ENCODE data around the gene ANXA6.

Gene ANXA6

GRCh38 chr5:151153766-151154272 lies 3.8 kb downstream of the ANXA6 start:
- peak; percentile 81 for DNase-seq (ENCODE audit: low spot score)

DNA sequence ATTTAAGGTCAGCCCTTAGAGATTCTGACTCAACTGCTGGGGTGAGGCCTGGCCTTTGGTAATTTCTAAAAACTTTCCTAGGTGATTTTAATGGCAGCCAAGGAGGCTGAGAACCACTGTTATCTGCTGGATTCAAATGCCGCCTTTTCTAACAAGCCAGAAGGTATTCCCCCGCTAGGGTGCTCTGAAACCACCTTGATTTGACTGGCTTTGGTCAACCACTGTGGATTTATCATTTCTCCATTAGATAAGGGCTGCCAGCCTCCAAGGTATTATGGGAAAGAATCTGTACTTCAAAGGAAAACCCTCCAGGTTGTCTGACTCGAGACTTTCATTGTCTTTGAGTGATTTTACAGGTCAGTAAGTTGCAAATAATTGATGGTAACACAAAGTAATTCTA lies 4.3 kb downstream of the ANXA6 start:
- peak; percentile 48 for DNase-seq (ENCODE audit: low spot score)

- peak; percentile 91 for DNase-seq (ENCODE audit: low spot score)
These were observed 5.8 kb downstream of the ANXA6 start for GRCh38 chr5:151151793-151152192.

GRCh38 chr5:151151263-151151660 lies 6.3 kb downstream of the ANXA6 start:
- DNase-seq (ENCODE audit: low spot score), result no peak

GRCh38 chr5:151150471-151151262 lies 6.9 kb downstream of the ANXA6 start:
- DNase-seq (ENCODE audit: low spot score), result peak; percentile 87

DNA sequence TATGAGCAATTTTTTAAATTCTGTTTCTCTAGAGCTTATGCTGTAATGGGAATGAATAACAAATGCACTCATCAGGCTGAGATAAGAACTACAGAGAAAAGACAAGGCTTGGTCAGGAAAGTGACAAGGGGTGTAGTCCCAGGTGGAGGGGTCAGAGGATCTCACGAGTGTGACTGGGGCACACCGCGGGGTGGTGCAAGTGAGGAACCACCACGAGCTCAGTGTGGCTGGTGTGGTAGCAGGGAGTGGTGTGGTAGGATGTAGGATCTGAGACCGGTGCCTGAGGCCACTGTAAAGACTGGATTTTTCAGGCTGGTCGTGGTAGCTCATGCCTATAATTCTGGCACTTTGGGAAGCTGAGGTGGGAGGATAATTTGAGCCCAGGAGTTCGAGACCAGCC lies 9.0 kb downstream of the ANXA6 start:
- DNase-seq (ENCODE audit: low spot score), result no peak

GRCh38 chr5:151147033-151147432 lies 10.5 kb downstream of the ANXA6 start:
- no peak for DNase-seq (ENCODE audit: low spot score)

GRCh38 chr5:151146061-151146460 lies 11.5 kb downstream of the ANXA6 start:
- DNase-seq (ENCODE audit: low spot score), result no peak

GRCh38 chr5:151144922-151145321 lies 12.7 kb downstream of the ANXA6 start:
- no peak for DNase-seq (ENCODE audit: low spot score)

GRCh38 chr5:151144275-151144674 lies 13.3 kb downstream of the ANXA6 start:
- DNase-seq (ENCODE audit: low spot score), result no peak

DNA sequence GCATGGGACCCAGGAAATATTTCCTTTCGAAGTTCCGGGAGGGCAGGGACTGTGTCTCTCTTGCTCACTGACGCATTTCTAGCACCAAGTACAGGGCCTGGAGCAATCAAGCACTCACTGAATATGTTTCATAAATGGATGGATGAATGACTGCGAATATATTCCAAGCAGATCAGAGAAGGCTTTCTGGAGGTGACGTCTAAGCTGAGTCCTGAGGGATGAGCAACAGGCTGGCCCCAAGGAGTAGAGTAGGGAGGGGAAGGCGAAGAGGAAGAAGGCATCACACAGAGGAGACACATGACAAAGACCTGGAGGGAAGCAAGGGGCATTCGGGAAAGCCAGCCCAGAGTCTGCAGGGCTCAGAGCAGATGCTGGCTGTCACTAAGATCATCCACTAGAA lies 13.9 kb downstream of the ANXA6 start:
- no peak for DNase-seq (ENCODE audit: low spot score)

GRCh38 chr5:151142933-151143332 lies 14.6 kb downstream of the ANXA6 start:
- no peak for DNase-seq (ENCODE audit: low spot score)

GRCh38 chr5:151141535-151141934 lies 16.0 kb downstream of the ANXA6 start:
- DNase-seq (ENCODE audit: low spot score), result peak; percentile 71

- DNase-seq (ENCODE audit: low spot score), result no peak
These were observed 16.7 kb downstream of the ANXA6 start for GRCh38 chr5:151140686-151141459.

DNA sequence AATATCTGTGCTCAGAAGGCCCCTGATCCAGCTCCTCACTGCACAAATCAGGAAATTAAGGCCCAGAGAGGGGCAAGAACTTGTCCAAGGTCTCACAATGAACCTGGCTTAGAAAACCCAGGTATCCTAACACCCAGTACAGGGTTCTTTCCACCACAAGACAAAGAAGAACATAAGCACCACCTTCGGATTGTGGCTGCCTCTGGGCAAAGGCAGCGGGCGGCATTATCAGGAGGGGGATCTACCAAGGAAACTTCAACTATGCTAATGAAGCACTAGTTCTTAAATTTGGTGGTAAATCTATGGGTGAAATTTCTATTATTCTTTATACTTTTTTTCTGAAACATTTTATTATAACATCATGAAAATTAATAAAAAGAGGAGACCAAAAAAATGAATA lies 17.9 kb downstream of the ANXA6 start:
- no peak for DNase-seq (ENCODE audit: low spot score)

DNA sequence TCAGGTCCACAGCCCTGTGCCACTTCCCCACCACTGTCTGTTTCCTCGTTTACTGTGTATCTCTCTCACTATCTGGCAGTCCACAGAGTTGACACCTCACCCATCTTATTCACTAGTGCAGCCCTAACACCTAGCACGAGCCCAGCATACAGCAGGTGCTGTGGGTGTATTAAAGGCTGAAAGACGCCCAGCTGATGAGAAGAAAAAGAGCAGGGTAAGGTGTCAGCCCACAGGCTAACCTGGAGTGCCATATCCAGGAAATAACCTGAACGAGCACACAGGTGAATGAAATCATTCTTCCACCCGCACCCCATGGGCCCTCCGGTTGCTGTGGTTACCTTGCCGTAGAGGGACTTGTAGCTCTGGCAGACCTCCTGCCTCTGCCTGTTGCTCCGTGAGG lies 18.6 kb downstream of the ANXA6 start:
- no peak for DNase-seq (ENCODE audit: low spot score)

DNA sequence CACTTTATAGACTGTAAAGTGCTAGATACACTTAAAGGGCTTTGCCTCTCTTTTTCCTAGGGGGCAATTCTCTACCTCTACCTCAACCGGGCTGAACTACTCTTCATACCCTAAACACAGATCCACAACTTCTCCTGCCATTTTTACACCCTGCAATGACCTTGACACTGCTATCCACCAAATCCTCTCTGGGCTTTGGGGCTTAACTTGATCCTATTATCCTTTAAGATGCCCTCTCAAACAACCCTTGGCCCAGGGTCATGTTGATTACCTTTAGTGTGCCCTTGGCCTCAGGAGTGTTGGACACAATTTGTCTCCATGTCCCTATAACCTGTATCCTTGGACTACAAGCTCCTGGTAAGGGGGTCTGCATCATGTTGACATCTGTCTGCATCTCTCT lies 19.5 kb downstream of the ANXA6 start:
- DNase-seq (ENCODE audit: low spot score), result no peak

DNA sequence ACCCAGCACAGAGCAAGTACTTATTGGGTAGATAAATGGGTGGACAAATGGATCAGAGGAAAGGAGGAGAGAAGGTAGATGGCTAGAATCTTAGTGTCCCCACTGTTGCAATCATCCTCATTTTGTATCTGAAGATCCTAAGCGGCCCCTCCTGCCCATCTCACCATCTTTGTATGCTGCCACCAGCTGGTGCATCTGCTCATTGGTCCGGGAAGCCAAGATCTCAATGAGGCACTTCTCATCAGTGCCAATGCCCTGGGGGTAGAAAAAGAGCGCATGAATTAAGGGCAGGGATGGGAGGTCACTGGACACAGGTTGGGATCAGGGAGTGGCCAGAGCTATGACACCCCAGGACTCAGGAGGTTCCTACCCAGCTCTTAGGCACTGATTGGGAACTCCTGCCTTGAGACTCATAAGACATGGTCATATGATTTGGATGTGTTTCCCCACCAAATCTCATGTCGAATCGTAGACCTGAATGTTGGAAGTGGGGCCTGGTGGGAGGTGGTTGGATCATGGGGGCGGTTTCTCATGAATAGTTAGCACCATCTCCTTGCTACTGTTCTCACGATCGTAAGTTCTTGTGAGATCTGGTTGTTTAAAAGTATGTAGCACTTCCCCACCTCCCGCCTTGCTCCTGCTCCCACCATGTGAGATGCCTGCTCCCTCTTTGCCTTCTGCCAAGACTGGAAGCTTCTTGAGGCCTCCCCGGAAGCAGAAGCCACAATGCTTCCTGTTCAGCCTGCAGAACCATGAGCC lies 20.3 kb downstream of the ANXA6 start:
- DNase-seq (ENCODE audit: low spot score), result no peak

- no peak for DNase-seq (ENCODE audit: low spot score)
These were observed 23.4 kb downstream of the ANXA6 start for GRCh38 chr5:151134228-151134627.

DNA sequence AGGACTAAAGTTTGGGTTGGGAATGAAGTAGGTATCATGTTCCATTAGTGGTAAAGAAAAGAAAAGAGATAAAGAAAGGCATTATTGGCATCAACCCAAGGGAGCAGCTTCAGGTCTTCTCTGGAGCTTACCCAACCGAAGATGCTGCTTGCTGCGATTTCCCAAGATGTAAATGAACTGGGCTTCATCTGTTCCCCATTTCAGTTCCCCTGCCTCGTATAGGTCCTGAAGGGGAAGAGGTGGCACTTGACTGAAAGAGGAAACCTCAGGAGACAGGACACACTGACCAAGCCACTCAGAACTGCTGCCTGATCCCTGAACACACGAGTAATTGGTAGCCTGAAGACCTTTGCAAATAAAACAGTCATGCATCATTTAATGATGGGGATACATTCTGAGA lies 24.6 kb downstream of the ANXA6 start:
- DNase-seq (ENCODE audit: low spot score), result no peak

- no peak for DNase-seq (ENCODE audit: low spot score)
These were observed 26.4 kb downstream of the ANXA6 start for GRCh38 chr5:151130922-151131891.
